Occipital lobe (tissue), 3 donors: Measurements from ENCODE around the gene VCX2. TPM values are rescaled to one million over a fixed set of nuclear protein-coding genes. Genes with fewer than 3 reads are reported as not detected.
"Not testable (repeated sequence)": the region's sequence is repeated elsewhere in the genome, so short reads cannot be mapped to it uniquely, and the experiment has no call there.

Experiments used
- DNase-seq: peaks from one replicate; lab custom pipeline; 2025; lab: John Stamatoyannopoulos, UW
- small RNA-seq: library from RNA; depleted of rRNA; stranded (forward); fragments of <200 nt; gene quantifications from one replicate; pipeline ENCODE3, GENCODE V24; 2014
- total RNA-seq: library from RNA; depleted of rRNA; stranded (reverse); fragments of >200 nt; gene quantifications from one replicate; pipeline ENCODE4 v1.2.3, GENCODE V29; 2014

The VCX2 gene
- total RNA-seq, 1 donor from 2014 or later: not detected

GRCh38 chrX:8122538-8122937 lies 48.5 kb downstream of the VCX2 start:
- DNase-seq: no peak

- not testable (repeated sequence) for DNase-seq
Observed at GRCh38 chrX:8121391-8121790, 49.7 kb downstream of the VCX2 start.

Small RNA genes within 50 kb of the gene (small RNA-seq; reads per million reads assigned to genes)
- 0.55 reads per million, percentile 54 among the genes with 10 or more reads in this experiment for gene MIR651

Other genes starting within 250 kb of the VCX2 start
- gene PNPLA4, start 243.9 kb downstream of the VCX2 start, total RNA-seq: 16.1 TPM